Liver (tissue), 9 donors: ENCODE measurements around the gene IL1RAP. TPM values are rescaled to one million over a fixed set of nuclear protein-coding genes. Genes with fewer than 3 reads are reported as not detected.
A peak's percentile ranks its signal among the peaks of the same experiment; 100 is the strongest.

Source experiments
- DNase-seq: peaks from one replicate; pipeline ENCODE4 v3.0.0-alpha.2; 2017; ENCODE audit warnings: low spot score
- H3K27ac ChIP-seq, 2 donors: one replicate each; pipeline ENCODE4 v1.7.0; 2013; ENCODE audit warnings: inconsistent platforms in 2 of 2, low read length in 2 of 2, control low read depth in 1 of 2, low read depth in 1 of 2, mild to moderate bottlenecking in 1 of 2
- H3K27me3 ChIP-seq, 4 donors: one replicate each; pipeline versions ENCODE4 v1.6.1 to v1.7.0; 2013; ENCODE audit warnings: low read length in 3 of 4, inconsistent platforms in 1 of 4, mild to moderate bottlenecking in 1 of 4, moderate library complexity in 1 of 4; ENCODE audit not compliant: control insufficient read depth in 4 of 4, insufficient read depth in 4 of 4
- H3K36me3 ChIP-seq, 4 donors: one replicate each; pipeline versions ENCODE4 v1.6.1 to v1.7.0; 2013; ENCODE audit warnings: low read length in 3 of 4, mild to moderate bottlenecking in 3 of 4, low read depth in 1 of 4, moderate library complexity in 1 of 4; ENCODE audit not compliant: control insufficient read depth in 4 of 4, insufficient read depth in 3 of 4
- H3K4me1 ChIP-seq, 4 donors: one replicate each; pipeline versions ENCODE4 v1.6.1 to v1.7.0; 2013; ENCODE audit warnings: low read length in 3 of 4, mild to moderate bottlenecking in 3 of 4, moderate library complexity in 1 of 4; ENCODE audit not compliant: control insufficient read depth in 4 of 4, insufficient read depth in 4 of 4
- H3K4me3 ChIP-seq, 3 donors: one replicate each; pipeline versions ENCODE4 v1.6.1 to v1.7.0; 2013; ENCODE audit warnings: low read length in 3 of 3, control low read depth in 1 of 3, low read depth in 1 of 3, mild to moderate bottlenecking in 1 of 3
- H3K9ac ChIP-seq, 2 donors: one replicate each; pipeline ENCODE4 v1.7.0; 2013; ENCODE audit warnings: low read length in 2 of 2, mild to moderate bottlenecking in 2 of 2, moderate library complexity in 2 of 2, control low read depth in 1 of 2, low read depth in 1 of 2
- H3K9me3 ChIP-seq, 4 donors: one replicate each; pipeline versions ENCODE4 v1.6.1 to v1.7.0; 2013; ENCODE audit warnings: low read length in 3 of 4; ENCODE audit not compliant: control insufficient read depth in 4 of 4
- ATF3 ChIP-seq: IDR thresholded peaks from 2 replicates; pipeline ENCODE4 v1.6.1; 2016; ENCODE audit warnings: antibody characterized with exemption
- CTCF ChIP-seq: fragments of 150-350 bp; IDR thresholded peaks from 2 replicates; pipeline ENCODE4 v1.5.1; 2017; ENCODE audit warnings: improper control_type of control experiment, low read depth, low read length; ENCODE audit not compliant: missing input control
- EGR1 ChIP-seq, 2 donors: IDR thresholded peaks; 2 replicates each; pipeline ENCODE4 v1.6.1; 2016 to 2018; ENCODE audit warnings: antibody characterized with exemption in 2 of 2, low read depth in 2 of 2
- FOXA1 ChIP-seq: IDR thresholded peaks from 2 replicates; pipeline ENCODE4 v1.6.1; 2016; ENCODE audit warnings: antibody characterized with exemption
- FOXA2 ChIP-seq: IDR thresholded peaks from 2 replicates; pipeline ENCODE4 v1.6.1; 2016; ENCODE audit warnings: antibody characterized with exemption
- GABPA ChIP-seq, 2 donors: IDR thresholded peaks in 1 of 2; conservative IDR thresholded peaks in 1 of 2; 2 replicates each; pipeline ENCODE4 v1.6.1; 2016; ENCODE audit warnings: antibody characterized with exemption in 2 of 2, mild to moderate bottlenecking in 1 of 2, moderate library complexity in 1 of 2
- HNF4A ChIP-seq, 2 donors: conservative IDR thresholded peaks; 2 replicates each; pipeline ENCODE4 v1.6.1; 2016; ENCODE audit warnings: antibody characterized with exemption in 2 of 2, mild to moderate bottlenecking in 2 of 2
- HNF4G ChIP-seq: IDR thresholded peaks from 2 replicates; pipeline ENCODE4 v1.6.1; 2016; ENCODE audit warnings: antibody characterized with exemption
- JUND ChIP-seq, 2 donors: IDR thresholded peaks; 2 replicates each; pipeline ENCODE4 v1.6.1; 2016; ENCODE audit warnings: antibody characterized with exemption in 2 of 2
- MAX ChIP-seq: IDR thresholded peaks from 2 replicates; pipeline ENCODE4 v1.6.1; 2016; ENCODE audit warnings: antibody characterized with exemption
- NR2F2 ChIP-seq: IDR thresholded peaks from 2 replicates; pipeline ENCODE4 v1.6.1; 2016; ENCODE audit warnings: antibody characterized with exemption
- RAD21 ChIP-seq, 2 donors: IDR thresholded peaks; 2 replicates each; pipeline ENCODE4 v1.6.1; 2016; ENCODE audit warnings: antibody characterized with exemption in 2 of 2, mild to moderate bottlenecking in 2 of 2
- REST ChIP-seq: IDR thresholded peaks from 2 replicates; pipeline ENCODE4 v1.6.1; 2016; ENCODE audit warnings: antibody characterized with exemption, mild to moderate bottlenecking
- RXRA ChIP-seq, 2 donors: IDR thresholded peaks; 2 replicates each; pipeline ENCODE4 v1.6.1; 2017 to 2018; ENCODE audit warnings: antibody characterized with exemption in 2 of 2, mild to moderate bottlenecking in 1 of 2
- SP1 ChIP-seq: IDR thresholded peaks from 2 replicates; pipeline ENCODE4 v1.6.1; 2018; ENCODE audit warnings: antibody characterized with exemption, mild to moderate bottlenecking
- TAF1 ChIP-seq: conservative IDR thresholded peaks from 2 replicates; pipeline ENCODE4 v1.6.1; 2016; ENCODE audit warnings: antibody characterized with exemption, mild to moderate bottlenecking
- YY1 ChIP-seq: IDR thresholded peaks from 2 replicates; pipeline ENCODE4 v1.6.1; 2016; ENCODE audit warnings: antibody characterized with exemption, mild to moderate bottlenecking
- ZBTB33 ChIP-seq: IDR thresholded peaks from 2 replicates; pipeline ENCODE4 v1.6.1; 2016; ENCODE audit warnings: antibody characterized with exemption
- polyA plus RNA-seq, 2 donors: library from polyadenylated mRNA; stranded (reverse) in 1 of 2; unstranded in 1 of 2; fragments of 200-250 nt in 1 of 2; fragments of >200 nt in 1 of 2; fragmentation: Nextera tagmentation in 1 of 2; extraction: Ambion mirVana in 1 of 2; gene quantifications; one replicate each; pipeline versions ENCODE4 v1.2.1 to v1.2.3, GENCODE V29; 2013 to 2015
- total RNA-seq, 2 donors: library from RNA; depleted of rRNA; stranded (reverse); fragments of >200 nt; gene quantifications; one replicate each; pipeline ENCODE4 v1.2.3, GENCODE V29; 2014
- donor health status: healthy.
- donor health status: healthy.
- donor health status: healthy.
- donor health status: healthy.
- donor health status: healthy.

The IL1RAP gene
- total and polyA plus RNA-seq, 4 donors, result 53.7 to 230 (median 71.6) TPM

GRCh38 chr3:190557296-190557695 lies 43.4 kb downstream of the IL1RAP start:
- Histone ChIP-seq H3K27me3 (no peaks in the 10 kb centered on the region), H3K4me1 (peaks cover 6 to 20% (median 12%) of the 10 kb centered on the region in 4 donors), H3K9ac (no peak overlapping the region), H3K4me3 (no peak overlapping the region), H3K36me3 (peaks cover 0 to 19% (median 2%) of the 10 kb centered on the region in 4 donors), H3K9me3 (no peaks in the 10 kb centered on the region), H3K27ac (peak overlapping the region; percentile 34 to 52)
- TF ChIP-seq JUND (IDR thresholded peaks at IDR 0.05), result peak; percentile 17 to 22
- peak; percentile 38 for TF ChIP-seq SP1
- peak; percentile 44 for TF ChIP-seq ZBTB33
- no peak for TF ChIP-seq EGR1 (IDR thresholded peaks at IDR 0.05; ENCODE audit: low read depth in 2 of 2)
- TF ChIP-seq NR2F2, result peak; percentile 41
- no peak for TF ChIP-seq HNF4G
- TF ChIP-seq HNF4A (conservative IDR thresholded peaks at IDR 0.05), result peak; percentile 62 to 76
- TF ChIP-seq MAX, result peak; percentile 43
- TF ChIP-seq GABPA (IDR thresholded peaks at IDR 0.05 in 1 of 2, conservative IDR thresholded peaks at IDR 0.05 in 1 of 2), result no peak
- peak; percentile 34 for TF ChIP-seq REST
- peak; percentile 26 for TF ChIP-seq TAF1
- TF ChIP-seq FOXA2, result no peak
- TF ChIP-seq RAD21 (IDR thresholded peaks at IDR 0.05), result peak; percentile 42 to 49
- no peak for TF ChIP-seq ATF3
- TF ChIP-seq RXRA (IDR thresholded peaks at IDR 0.05), result peak; percentile 71 to 79
- no peak for TF ChIP-seq FOXA1
- TF ChIP-seq YY1, result peak; percentile 78
- TF ChIP-seq CTCF, result no peak
- no peak for DNase-seq
